ENCODE results near the gene DUSP22.

DUSP22 gene

DNA sequence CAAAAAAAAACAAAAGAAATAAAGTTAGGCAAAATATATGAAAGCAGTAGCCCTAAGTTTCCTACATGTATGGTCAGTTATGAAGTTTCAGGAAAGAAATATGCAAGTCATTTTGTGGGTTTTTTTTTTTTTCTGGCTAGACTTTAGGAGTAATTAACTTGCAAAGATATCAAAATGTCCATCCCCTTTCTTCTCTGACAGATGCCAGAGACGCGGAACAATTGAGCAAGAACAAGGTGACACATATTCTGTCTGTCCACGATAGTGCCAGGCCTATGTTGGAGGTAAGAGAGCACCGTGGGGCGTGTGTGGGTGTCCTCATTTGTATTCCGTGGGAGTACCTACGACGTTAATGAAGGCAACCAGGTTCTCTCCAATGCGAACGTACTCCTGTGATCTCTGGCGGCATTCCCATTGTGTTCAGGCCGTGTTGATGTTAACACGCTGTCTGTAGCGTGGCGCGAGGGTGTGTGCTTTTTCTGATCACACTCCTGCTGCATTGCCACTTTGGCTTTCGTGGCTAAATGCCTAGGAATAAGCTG is 19.5 kb downstream of the DUSP22 start:
- DNase-seq = no peak

DNA sequence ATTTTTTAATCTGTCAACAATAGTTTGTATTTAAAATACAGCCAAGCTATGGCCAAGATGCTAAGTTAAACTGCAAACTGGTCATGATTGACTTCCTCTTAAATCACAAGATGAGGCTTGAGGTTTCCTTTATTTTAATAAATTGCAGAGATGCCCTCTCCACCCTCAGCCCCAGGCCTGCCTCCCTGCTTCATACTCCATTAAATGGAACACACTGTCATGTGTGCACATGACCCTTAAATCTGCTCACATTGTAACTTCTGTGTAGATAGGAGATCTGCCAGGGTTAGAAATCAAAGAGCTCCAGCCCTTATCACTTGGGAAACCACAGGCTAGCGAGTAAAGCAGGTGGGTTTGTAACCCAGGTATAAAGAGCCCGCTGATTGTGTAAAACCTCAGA is 20.8 kb downstream of the DUSP22 start:
- DNase-seq = no peak

DNA sequence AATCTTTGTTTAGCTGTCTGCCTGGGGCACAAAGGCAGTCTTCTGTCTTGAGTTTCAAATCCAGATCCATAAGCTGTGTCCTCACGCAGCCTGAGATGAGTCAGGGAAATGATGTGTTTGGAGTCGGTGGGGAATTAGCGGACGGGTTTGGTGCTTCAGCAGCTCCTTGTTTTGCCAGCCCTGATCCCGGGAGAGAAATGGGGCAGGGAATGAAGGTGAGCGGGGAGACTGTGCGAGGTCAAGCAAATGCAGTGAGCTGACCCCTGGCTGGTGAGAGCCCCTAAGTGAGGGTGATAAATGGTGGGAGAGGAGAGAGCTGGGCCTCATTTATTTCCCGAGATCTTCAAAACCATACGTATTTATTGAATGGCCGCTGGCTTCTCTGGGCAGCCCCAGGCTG is 21.6 kb downstream of the DUSP22 start:
- no peak for DNase-seq

DNA sequence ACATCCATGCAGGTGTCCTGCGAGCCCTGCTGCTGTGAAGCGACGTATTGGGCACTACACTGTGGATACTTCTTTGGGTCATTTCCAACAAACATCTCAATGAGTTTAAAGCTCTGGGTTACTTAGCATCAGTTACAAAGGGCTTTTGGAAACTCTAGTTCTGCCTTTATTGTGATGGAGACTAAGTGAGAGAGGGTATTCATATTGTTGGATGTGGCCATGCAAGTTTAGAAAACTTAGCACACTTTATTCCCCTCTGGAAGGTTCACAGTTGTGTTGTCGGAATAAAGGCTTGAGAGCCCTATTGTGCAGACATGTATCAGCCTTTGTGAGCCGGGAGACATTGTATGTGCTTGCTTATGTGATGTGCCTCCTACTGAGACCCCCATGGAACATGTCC is 22.1 kb downstream of the DUSP22 start:
- no peak for DNase-seq

DNA sequence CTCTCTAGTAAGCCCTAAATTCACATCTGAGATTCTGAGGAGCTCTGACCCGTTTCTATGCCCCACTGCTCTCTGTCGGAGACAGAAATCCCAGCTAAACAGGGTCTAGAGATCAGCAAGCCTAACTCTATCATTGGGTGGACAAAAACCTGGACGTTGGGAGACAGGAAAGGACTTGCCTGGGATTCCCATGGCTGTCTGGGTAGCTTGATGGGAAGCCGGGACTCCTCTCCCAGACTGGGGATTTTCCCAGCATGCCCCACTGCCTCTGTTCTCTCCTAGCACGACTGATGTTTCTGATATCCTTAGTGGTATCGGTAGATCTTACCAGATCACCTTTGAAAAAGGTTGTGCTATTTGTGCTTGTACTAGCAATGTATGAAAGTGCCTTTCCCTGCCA is 22.9 kb downstream of the DUSP22 start:
- DNase-seq = no peak

DNA sequence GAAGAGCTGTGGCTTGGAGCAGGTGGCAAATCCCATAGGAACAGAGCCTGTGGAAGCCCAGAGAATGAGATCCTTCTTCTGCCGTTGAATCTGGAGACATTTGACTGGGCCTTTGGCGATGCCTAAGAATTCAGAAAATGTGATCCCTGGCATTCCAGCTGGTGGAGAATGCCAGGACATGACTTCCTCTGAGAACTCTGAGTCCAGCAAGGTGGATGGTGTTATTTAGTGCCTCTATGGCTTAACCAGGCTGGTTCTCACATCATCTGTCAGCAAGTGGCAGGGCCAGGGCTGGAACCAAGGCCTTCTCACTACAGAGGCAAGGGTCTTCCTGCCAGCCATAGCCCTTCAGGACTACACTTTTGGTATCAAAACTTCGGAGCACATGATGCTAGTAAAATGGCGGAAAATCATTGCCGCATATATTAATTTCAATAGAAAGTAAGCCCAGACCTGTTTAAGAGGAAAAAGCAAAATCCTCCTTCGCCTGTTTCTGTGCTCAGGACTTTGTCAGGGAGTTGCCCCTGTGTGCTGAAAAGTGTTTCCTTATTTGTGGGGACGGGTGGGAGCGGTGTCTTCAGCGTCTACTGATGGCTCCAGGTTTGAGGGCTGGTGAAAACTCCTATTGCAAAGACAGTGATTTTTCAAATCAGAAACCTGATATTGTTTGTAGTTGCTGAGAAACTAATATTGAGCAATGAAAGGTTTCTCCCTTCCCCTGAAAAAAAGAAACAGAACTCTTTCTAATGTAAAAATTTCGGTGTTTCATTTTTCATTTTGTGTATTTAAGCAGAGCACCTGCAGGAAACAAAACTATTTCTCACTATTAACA is 23.9 kb downstream of the DUSP22 start:
- DNase-seq = no peak

DNA sequence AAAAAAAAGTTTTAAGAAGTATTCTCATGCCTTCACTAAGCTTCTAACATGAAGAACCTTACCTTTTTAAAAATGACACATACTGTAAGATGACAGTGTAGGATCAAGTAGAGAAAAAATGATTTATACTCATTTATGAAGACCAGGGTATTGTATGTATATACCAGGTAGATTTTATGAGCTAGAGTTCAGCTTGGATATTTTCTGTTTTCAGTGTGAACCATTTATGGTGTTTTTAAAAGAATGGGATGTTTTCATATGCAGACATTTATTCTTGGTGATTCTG is 24.4 kb downstream of the DUSP22 start:
- DNase-seq = no peak

DNA sequence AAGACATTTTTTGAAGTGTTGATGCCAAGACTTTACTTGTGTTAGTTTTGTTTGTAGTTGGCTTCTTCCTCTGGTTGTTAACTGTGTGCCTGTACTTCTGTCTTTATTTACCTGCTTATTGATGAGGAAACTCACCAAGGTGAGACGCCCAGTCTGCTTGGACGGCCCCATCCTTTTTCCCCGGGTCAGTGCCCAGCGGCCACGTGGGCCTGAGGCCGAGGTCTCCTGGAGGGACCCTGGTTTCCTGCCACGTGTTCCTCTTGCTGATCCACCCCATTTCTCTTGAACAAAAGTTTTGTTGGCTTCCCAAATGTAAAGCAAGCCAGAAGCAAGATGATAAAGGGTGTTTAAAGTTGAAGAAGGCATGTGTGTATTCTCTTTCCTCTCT is 24.8 kb downstream of the DUSP22 start:
- no peak for DNase-seq

DNA sequence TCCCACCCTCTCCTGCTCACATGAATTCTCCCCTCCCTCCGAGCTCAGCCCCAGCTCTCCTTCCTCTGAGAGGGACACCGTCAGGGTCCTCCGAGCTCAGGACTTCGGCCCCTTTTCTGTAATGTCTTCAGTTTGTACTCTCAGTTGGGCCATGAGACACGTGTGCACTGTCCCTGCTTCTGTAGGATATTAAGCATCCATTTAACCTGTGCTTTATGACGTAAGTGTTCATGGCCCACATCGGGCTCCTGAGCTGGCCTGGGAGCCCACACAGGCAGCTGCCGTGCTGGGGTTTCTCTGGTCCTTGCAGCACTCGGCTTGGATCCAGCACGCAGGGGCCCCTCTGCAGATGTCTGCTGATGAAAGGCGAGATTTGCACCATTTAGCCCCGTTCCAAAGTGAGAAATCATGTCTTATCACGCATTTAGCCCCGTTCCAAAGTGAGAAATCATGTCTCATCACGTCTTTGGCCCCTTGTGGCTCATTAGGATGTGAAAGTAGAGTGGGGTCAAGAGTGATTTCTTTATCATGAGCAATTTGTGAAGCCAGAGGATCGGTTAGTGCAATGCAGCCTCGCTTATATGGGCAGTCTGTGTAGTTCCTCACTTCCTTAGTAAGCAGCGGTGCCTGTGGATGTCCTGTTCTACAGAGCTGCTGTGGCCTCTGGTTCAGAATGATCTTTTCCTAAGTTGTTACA is 25.3 kb downstream of the DUSP22 start:
- no peak for DNase-seq

DNA sequence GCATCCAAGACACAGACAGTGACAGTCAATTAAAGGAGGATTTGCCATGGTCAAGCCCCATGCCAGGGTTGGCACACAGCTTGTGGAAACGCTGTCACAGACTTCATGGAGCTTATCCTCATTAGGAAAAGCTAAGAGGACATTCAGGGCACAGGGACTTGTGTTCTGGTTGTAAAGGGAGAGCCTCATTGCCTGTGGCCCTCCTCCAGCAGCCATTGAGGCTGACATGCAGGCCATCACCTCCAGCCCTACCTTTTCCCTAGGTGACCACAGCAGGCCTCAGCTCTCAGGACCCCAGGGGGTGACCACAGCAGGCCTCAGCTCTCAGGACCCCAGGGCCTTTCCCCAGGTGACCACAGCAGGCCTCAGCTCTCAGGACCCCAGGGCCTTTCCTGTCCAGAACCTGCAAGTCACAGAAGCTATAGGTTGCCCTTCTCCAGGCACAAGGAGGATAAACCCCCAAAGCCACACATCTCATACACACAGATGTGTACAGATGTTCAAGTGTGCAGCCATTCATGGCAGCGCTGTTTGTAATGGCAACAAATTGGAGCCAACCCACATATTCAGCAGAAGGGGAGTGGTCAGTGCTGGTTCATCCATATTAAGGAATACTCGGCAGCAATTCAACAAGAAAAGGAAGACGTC is 26.1 kb downstream of the DUSP22 start:
- no peak for DNase-seq

DNA sequence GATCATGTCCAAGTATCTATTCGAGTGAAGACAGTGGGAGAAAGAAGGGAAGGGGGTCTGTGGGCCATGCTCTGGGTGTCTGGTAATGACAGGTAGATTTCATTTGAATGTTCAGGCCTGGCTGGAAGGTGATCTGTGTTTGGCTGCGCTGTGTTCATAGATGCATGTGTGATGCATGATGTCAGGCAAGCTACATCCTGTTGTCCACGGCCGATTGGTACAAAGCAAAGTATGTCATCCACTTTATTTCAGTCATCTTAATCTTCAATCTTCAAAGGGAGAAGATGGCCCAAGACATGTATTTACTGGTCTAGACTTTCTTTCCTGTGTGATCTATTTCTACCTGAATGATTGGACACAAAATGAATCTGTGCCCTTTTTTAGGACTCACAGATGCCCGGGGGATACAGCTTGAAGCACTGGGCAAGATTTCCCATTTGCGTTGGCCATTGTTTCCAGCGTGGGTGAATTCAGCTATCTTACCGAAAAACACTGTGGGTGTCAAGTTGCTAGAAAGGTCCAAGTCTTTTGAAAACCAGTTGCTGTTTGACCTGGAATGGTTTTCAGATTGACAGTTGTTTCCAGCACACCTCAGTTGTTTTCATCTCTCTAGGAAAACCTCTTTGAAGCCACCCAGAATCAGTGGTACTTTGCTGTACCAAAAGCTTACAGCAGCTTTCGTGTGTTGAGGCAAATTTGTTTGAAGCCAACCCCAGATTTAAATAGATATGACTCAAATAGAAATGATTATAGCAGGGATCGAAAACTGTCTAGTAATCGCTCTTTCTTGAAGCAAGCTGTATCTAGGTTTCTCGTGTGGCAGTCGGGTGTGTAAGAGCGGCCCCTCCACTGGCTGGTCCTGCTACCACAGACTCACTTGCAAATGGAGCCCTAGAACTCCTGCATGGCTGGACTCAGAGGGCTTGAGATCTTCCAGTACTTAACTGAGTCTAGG is 27.2 kb downstream of the DUSP22 start:
- no peak for DNase-seq

DNA sequence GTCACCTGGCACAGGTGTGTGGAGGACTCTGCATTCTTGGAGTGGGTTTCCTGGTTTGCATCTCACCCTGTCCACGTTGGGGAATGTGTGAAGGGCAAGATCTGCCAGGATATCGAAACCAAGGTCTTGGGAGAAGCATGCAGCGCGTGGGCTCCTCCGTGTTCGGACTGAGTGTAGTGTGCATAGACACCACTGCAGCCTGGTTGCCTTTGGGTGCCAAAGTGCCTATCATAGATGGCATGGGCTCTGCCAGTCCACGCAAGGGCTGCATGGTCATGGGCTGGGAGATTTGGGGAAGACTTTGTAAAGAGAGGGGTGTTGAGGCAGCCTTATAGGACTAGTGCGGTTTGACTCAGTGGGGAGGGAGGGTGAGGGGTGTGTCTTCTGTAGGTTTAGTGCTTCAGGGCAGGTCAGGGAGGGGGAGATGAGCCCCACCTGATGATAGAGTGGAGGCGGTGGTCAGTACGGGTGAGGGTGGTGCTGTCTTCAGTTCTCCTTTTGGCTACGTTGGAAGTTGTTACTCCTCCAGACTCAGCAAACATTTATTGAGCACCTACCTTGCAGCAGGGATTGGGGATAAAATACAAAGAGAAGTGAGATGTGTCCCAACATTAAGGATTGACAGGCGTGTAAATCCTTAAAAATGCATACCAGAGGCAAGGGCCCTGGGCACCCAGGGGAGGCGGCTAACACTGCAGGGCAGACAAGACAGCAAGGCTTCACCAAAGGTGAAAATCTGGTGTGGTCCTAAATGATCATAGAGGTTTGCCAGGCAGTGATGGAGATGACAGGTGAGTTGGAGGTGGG is 28.3 kb downstream of the DUSP22 start:
- DNase-seq = no peak

DNA sequence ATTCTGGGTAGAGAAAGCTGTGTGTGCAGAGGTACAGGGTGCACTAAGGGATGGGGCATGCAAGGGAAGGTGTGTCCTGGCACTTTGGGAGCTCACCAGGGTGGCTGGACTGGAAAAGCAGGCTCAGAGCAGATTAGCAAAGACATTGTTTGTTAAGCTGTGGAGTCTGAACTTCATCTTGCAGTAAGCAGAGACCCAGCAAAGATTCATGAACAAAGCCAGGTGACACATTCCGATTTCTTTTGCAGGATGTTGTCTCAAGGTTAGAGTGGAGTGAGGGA is 28.8 kb downstream of the DUSP22 start:
- DNase-seq = no peak

DNA sequence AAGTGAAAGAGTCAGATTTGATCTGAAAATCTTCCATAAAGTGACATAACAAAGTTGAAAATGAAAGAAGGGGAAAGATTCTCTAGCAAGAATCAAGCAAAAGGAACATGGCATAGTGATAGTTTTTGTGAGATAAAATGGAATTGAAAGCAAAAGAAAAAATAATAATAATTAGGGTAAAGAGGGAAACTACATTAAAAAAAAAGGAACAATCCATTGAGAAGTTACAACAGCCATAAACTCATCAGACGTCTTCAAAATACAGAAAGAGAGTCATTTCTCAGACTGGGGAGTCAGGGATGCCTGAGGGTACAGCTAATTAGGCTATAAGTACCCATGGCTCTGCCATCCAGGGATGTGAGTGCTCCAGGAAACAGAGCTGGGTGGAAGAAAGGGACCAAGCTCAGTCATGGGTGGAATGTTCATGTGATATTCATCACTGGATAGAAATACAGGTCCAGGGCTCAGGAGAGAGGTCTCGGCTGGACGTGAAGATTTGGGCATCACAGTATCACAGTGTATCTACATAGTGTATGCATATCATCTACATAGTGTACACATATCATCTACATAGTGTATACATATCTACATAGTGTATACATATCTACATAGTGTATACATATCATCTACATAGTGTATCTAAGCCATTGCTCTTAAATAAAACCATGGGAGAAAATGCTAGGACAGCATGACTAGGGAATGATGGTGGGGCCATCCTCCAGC is 29.4 kb downstream of the DUSP22 start:
- no peak for DNase-seq

DNA sequence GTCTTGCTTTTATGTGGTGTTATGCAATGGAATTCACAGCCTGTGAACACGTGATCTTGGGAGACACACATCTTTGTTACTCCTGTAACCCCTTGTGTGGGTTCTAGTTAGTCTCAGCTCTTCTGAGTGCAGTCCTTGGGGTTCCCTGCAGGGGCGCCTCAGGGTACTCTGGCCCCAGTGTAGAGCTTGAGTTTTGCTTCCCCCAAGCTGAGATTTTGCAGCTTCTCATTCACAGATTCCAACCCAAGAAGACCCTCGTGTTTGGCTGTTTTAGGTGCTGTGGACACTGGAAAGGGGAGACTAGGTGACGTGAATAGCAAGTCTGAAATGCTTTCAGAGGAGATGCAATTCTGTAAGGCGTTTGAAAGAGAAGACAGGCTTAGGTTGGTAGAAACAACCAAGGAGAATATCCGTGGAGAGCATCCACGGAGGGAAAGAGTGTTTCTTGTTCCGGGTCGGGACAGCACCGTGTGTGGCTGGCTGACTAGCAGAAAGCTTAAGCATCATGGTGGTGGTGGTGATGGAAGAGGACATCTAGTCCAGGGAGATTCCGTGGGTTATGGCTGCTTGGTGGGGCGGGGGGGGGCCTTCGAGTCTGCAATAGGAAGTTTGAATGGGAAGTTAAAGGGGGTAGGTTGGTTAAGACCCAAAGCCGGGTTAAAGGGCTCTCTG is 30.1 kb downstream of the DUSP22 start:
- DNase-seq = no peak

DNA sequence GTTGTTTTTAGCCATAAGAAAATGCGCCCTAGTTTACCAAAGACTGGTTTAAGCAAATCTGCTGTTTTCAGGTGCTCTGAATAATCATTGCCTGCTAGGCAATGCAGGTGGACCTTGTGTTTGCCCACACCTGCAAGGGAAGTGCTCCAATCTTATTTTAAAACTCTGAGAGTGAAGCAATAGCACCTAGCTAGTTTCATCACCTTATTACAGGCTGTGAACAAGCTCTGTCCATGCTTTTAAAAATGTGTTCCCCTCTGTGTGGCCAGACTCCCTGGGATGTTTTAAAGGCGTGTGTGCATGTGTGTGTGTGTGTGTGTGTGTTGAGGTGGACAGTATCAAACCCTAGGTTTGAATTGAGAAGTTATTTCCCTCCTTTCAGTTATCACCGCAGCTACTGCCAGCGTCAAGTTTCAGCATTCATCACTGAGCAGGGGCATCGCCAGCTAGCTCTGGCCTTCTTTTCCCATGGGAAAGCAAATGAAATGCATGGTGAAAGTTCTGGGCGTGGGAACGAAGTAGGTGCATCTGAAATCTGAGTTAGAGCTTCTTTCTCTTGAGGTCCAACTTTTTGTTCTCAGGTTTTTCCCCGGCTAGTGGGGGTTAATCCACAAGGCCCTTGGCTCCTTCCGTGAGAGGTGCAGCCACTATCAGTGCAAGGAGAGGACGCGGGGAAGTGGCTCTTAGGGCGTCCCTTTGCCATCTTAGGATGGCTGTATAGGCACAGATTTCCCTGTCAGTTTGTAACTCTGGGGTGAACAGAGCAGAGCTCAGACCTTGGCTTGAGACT is 30.8 kb downstream of the DUSP22 start:
- no peak for DNase-seq

DNA sequence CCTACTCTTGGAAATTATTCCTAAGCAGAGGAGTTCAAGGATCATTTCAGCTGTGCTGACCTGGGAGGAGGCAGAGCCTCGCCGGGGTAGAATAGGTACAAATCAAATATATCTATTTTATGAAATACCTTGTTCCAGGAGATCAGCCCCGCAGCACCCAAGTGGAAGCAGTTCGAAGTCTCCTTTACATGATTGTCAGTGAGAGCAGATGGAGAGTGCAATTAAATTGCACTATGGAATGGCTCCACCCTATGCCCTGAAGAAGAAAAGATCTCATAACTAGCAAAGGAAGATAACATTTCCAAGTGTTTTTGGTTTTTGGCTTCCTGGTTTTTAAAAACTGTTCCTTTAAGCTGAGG is 31.4 kb downstream of the DUSP22 start:
- DNase-seq = no peak

DNA sequence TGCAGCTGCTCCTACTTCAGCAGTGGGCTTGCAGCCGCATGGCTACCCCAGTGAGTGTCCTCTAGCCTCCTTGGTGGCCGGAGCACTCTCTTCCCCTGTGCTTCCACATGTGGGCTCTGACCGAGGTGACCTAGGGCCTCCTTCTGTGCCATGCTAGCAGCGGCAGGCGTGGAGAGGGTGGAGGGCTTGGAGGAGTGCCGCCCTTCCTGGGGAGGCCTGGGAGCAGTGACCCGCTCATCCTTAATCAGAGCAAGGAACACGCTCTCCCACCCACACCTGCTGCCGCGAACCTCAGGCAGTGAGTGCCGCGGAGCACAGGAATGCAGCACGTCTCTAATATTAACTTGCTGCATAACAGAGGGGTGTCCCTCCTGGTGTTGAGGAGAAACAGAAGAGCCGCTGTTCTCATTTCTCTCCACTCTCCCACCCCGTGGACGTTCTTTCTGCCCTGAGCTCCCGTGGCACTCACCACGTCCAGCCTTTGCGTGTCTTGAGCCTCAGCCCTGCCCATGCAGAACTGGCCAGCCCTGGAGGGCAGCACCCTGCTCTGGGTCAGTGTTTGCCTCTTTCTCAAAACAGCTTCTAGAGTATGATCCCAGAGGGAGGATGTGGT is 31.9 kb downstream of the DUSP22 start:
- DNase-seq = no peak

DNA sequence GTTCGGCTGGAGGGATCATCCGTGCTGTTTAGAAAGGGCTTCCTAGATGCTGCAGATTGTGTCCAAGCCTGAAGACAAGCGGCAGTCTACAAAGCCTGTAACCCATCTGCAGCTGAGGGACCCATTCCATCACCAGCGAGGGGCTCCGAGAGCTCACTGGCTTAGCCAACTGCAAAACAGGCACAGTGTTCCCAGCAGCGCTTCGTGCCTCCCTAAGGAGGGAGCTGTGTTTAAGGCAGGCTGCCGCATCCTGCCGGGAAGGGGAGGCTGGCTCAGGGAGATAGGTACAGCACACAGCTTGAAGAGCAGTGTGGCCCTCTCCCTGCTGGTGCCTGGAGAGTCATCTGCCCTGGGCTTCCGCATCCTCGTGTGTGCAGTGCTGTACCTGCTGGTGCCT is 32.4 kb downstream of the DUSP22 start:
- no peak for DNase-seq
